22Rv1 (cell line): Measurements from ENCODE around the gene GPR176.

Source experiments
- ZFX ChIP-seq: fragments of 450-650 bp; IDR thresholded peaks from 2 replicates; pipeline ENCODE4 v1.6.1; 2017; ENCODE audit warnings: antibody characterized with exemption, borderline replicate concordance
- TF ChIP-seq, protein P1 (sequence below): fragments of 450-650 bp; IDR thresholded peaks from 2 replicates; pipeline ENCODE4 v1.5.1; 2017; ENCODE audit warnings: mild to moderate bottlenecking

DNA sequence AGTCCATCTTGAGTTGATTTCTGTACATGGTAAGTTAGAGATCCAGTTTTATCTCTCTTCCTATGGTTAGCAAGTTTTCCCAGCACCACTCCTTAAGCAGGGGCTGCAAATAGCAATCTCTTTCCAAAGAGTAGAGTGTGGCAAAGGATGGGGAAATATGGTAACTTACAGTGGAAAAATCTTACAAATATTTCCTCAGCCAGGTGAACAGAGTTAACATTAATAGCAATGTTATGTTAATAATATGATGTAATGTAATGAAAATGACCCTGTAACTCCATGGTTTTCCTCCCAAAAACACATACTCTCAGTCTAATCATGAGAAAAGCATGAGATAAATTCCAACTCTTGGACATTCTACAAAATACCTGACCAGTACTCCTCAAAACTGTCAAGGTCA, 167.8 kb downstream of the GPR176 start:
- TF ChIP-seq, protein P1, sequence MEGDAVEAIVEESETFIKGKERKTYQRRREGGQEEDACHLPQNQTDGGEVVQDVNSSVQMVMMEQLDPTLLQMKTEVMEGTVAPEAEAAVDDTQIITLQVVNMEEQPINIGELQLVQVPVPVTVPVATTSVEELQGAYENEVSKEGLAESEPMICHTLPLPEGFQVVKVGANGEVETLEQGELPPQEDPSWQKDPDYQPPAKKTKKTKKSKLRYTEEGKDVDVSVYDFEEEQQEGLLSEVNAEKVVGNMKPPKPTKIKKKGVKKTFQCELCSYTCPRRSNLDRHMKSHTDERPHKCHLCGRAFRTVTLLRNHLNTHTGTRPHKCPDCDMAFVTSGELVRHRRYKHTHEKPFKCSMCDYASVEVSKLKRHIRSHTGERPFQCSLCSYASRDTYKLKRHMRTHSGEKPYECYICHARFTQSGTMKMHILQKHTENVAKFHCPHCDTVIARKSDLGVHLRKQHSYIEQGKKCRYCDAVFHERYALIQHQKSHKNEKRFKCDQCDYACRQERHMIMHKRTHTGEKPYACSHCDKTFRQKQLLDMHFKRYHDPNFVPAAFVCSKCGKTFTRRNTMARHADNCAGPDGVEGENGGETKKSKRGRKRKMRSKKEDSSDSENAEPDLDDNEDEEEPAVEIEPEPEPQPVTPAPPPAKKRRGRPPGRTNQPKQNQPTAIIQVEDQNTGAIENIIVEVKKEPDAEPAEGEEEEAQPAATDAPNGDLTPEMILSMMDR: no peak
- TF ChIP-seq ZFX: no peak
